GM21717 (cell line): Measurements from ENCODE around the gene HNF1A.

Source experiments
- ATAC-seq: cut with Tn5 transposase; IDR thresholded peaks from one replicate; pipeline ENCODE4 v1.9.1; 2021; ENCODE audit warnings: mild to moderate bottlenecking, moderate library complexity; ENCODE audit not compliant: unreplicated experiment

HNF1A gene

DNA sequence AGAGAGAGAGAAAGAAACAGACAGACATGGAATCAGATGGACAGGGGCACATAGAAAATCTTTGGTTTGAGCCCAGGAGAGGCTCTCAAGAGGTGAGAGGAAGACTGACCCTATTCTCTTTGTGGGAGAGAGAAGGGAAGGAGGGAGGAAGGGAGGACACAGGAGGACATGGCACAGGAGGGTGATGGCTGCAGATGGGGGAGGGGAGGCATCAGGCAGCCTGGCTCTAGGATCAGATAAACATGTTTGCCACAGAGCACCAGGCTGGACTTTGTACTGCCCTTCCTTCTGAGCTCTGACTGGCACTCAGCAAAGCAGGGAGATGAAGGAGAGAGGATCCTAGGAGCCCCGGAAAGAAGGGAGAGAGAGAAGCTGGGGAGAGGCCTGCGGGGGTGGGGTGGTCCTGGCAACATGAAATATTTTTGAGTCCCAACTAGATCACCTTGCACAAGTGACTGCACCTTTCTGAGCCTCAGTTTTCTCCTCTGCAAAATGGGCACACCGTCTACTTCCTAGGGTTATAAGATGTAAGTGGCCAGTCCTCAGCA, 6.1 kb downstream of the HNF1A start:
- ATAC-seq = no peak

DNA sequence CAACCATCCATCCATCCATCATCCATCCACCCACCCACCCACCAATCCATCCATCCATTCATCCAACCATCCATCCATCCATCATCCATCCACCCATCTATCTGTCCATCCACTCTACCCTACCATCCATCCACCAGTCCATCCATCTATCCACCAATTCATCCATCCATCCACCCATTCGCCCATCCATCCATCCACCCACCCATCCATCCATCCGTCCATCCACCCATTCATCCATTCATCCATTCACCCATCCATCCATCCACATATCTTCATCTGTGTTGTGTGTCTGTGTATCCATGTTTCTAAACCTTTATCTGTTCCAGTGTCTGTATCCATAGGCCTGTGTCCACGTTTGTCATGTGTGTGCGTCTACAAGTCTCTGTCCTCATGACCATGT, 9.9 kb downstream of the HNF1A start:
- no peak for ATAC-seq

DNA sequence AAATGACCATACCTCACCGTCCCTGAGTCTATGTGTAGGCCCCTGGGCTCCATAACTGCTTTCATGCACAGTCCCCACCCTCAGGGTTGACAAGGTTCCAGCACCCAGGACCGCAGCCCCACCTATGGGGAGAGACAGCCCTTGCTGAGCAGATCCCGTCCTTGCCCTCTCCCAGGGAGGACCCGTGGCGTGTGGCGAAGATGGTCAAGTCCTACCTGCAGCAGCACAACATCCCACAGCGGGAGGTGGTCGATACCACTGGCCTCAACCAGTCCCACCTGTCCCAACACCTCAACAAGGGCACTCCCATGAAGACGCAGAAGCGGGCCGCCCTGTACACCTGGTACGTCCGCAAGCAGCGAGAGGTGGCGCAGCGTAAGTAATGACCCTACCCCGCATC, 10.3 kb downstream of the HNF1A start:
- ATAC-seq = no peak

DNA sequence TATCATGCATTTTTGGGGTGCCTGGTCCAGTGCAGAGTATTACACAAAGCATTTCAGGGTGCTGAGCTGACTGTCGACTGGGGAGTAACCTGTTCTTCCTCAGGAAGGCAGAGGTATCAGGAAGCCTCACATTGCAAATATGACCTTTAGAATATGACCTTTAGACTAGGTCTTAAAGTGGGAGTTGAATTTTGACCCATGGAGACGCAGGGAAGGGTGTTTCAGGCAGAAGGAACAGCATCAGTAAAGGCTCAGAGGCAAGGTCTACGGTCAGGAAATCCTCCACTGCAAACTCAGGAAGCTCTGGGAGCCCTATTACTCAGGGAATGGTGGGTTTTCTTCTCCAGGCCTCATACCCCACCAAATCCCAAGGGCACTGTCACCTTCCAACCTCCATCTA, 11.3 kb downstream of the HNF1A start:
- ATAC-seq = no peak

DNA sequence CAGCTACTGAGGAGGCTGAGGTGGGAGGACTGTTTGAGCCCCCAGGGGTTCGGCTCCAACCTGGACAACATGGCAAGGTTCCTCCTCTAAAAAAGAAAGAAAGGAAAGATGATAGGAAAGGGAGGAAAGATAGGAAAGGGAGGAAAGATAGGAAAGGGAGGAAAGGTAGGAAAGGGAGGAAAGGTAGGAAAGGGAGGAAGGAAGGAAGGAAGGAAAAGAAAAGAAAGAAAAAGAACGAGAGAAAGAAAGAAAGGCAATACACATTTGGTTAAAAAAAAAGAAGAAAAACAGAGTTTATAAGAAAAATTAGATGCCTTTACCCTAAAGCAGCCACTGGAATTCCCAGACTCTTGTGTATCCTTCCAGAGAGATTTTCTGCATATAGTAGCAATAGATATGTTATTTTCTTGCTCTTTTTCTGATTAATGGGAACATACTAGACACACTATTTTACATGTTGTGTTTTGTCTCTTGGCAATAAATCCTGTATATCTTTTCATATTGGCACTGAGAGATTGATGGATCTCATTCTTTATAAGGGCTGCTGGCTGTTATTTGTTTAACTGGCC, 12.2 kb downstream of the HNF1A start:
- ATAC-seq = no peak

DNA sequence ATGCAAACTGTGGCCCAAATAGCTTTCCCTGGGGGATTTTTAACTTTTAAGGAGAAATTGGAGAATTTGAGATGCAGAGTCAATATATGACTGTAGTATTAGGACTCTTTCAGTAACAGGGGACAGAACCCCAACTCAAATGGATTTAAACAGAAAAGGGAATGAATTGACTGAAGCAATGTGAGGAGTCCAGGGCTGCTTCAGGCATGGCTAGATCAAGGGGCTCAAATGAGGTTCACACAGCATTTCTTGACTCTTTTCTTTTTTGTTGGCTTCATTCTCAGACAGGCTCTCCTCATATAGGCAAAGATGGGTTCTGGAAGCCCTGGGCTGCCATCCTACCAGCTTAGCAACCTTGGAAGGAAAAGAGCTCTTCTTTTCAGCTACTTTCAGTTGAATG, 13.6 kb downstream of the HNF1A start:
- no peak for ATAC-seq

DNA sequence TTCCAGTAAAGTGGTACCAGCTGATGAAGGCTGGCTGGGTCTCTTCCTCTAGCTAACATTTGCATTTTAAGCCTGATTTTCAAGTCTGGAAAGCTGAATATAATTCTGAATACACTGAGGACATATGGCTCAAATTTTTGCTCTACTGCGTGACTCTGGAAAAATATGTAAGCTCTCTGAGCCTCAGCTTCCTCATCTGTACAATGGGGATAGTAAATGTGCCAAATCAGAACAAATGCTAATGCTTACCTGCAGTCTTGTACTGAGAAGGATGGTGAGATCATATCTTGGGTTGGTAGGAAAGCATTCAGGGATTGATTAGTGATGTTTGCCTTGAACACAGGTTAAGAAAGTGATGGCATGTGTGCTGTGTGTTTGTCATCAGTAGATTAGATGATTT, 14.6 kb downstream of the HNF1A start:
- no peak for ATAC-seq

DNA sequence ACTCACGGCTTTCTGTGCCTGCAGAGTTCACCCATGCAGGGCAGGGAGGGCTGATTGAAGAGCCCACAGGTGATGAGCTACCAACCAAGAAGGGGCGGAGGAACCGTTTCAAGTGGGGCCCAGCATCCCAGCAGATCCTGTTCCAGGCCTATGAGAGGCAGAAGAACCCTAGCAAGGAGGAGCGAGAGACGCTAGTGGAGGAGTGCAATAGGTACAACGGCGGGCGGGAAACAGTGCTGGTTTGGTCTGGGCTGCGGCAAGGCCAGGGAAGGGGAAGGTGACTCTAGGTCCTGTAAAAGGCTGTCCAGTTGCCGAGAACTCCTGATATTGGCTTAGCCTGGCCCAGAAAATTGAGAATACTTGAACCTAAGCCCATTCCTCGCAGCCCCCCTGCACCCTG, 15.2 kb downstream of the HNF1A start:
- ATAC-seq = no peak

DNA sequence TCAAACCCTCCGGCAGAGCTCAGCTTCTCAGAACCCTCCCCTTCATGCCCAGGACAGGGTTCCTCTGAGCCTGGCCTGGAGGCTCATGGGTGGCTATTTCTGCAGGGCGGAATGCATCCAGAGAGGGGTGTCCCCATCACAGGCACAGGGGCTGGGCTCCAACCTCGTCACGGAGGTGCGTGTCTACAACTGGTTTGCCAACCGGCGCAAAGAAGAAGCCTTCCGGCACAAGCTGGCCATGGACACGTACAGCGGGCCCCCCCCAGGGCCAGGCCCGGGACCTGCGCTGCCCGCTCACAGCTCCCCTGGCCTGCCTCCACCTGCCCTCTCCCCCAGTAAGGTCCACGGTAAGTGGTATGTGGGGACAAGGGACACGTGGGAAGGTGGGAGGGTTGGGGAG, 15.7 kb downstream of the HNF1A start:
- ATAC-seq = no peak

DNA sequence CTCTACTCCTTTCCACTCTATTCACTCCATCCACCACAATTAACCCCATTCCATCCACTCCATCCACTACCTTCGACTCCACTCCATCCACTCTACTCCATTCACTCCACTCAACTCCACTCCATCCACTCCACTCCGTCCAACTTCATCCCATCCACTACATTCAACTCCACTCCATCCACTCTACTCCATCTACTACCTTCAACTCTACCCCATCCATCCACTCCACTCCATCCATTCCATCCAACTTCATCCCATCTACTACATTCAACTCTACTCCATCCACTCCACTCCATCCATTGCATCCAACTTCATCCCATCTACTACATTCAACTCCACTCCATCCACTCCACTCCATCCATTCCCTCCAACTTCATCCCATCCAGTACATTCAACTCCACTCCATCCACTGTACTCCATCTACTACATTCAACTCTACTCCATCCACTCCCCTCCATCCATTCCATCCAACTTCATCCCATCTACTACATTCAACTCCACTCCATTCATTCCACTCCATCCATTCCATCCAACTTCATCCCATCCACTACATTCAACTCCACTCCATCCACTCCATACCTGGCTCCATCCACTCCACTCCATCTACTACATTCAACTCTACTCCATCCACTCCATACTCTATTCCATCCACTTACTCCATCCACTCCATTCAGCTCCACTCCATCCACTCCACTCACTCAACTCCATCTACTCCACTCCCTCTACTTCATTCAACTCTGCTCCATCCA, 16.4 kb downstream of the HNF1A start:
- ATAC-seq = no peak

DNA sequence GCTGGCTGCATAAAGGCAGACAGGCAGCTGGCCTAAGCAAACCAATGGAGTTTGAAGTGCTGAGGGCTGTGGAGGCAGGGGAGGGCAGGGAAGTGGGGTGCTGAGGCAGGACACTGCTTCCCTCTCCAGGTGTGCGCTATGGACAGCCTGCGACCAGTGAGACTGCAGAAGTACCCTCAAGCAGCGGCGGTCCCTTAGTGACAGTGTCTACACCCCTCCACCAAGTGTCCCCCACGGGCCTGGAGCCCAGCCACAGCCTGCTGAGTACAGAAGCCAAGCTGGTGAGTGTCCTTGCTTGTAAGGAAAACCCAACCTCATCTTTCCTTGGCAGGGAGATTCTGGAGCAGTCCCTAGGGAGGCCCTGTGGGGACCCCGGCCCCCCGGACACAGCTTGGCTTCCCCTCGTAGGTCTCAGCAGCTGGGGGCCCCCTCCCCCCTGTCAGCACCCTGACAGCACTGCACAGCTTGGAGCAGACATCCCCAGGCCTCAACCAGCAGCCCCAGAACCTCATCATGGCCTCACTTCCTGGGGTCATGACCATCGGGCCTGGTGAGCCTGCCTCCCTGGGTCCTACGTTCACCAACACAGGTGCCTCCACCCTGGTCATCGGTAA, 17.9 kb downstream of the HNF1A start:
- ATAC-seq = no peak

DNA sequence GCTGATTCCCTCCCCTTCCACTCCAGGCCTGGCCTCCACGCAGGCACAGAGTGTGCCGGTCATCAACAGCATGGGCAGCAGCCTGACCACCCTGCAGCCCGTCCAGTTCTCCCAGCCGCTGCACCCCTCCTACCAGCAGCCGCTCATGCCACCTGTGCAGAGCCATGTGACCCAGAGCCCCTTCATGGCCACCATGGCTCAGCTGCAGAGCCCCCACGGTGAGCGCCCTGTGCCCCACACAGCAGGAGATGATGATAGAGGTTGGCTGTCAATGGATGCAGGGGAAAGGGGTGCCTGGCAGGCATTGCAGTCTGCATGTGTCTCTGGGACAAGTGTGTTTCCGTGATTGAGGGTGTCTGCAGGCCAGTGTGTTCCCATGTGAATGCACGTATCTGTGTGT, 19.1 kb downstream of the HNF1A start:
- ATAC-seq = no peak

DNA sequence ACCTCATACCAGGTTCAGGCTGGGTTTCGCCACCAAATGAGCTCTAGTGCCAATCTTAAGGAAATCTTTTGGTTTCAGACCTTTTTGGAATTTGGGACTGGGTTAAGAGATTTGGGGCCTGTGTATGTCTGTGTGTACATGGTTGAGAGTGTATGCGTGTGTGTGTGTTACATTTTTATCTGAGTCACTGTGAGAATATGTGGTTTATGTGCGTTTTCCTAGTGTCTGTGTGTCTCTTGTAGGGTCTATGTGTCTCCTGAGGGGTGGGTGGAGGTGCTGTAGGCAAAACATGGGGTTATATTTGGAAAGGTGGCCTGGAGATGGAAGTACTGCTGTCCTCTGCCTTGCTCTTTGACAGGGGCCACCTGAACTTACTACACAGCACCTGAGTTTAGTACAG, 20.1 kb downstream of the HNF1A start:
- no peak for ATAC-seq

DNA sequence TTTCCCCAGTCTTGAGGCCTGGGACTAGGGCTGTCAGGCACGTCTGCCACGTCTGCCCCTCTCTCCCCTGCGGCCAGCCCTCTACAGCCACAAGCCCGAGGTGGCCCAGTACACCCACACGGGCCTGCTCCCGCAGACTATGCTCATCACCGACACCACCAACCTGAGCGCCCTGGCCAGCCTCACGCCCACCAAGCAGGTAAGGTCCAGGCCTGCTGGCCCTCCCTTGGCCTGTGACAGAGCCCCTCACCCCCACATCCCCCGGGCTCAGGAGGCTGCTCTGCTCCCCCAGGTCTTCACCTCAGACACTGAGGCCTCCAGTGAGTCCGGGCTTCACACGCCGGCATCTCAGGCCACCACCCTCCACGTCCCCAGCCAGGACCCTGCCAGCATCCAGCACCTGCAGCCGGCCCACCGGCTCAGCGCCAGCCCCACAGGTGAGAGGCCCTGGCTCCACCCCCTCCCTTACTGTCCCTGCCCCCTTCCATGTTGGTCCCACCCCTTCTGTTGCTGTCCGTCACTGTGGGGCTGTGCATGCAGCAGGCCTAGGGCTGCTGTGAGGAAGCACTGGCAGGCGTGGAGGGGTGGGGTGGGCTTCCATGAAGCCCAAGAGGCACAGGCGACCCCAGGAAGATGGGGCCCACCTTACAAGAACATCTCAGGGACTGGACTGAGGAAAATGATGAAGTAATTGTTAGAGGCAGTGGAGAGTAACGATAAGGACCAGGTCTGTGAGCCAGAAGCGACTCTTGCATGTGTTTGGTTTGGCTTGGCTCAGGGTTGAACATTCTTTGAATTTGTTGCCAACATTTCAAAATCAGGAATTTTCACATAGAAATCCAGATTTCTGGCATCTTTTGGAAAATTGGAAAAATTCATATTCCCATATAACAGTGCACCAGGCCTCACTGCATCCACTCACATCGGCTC, 21.1 kb downstream of the HNF1A start:
- no peak for ATAC-seq

DNA sequence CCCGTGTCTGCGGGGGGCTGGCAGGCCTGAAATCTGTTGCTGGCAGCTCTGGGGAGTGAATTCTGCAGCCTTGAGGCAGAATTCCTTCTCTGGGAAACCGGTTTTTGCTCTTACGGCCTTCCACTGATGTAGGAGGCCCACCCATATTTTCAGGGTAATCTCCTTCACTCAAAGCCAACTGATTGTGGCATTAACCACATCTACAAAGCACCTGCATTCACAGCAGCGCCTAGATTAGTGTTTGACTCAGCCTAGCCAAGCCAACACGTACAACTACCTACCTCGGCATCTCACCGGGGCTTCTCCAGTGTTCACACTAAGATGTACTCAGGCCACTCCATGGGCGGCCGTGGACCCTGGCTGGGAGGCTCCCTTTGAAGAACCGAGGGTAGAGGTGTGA, 22.2 kb downstream of the HNF1A start:
- ATAC-seq = no peak

DNA sequence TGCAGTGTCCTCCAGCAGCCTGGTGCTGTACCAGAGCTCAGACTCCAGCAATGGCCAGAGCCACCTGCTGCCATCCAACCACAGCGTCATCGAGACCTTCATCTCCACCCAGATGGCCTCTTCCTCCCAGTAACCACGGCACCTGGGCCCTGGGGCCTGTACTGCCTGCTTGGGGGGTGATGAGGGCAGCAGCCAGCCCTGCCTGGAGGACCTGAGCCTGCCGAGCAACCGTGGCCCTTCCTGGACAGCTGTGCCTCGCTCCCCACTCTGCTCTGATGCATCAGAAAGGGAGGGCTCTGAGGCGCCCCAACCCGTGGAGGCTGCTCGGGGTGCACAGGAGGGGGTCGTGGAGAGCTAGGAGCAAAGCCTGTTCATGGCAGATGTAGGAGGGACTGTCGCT, 22.7 kb downstream of the HNF1A start:
- ATAC-seq = no peak

DNA sequence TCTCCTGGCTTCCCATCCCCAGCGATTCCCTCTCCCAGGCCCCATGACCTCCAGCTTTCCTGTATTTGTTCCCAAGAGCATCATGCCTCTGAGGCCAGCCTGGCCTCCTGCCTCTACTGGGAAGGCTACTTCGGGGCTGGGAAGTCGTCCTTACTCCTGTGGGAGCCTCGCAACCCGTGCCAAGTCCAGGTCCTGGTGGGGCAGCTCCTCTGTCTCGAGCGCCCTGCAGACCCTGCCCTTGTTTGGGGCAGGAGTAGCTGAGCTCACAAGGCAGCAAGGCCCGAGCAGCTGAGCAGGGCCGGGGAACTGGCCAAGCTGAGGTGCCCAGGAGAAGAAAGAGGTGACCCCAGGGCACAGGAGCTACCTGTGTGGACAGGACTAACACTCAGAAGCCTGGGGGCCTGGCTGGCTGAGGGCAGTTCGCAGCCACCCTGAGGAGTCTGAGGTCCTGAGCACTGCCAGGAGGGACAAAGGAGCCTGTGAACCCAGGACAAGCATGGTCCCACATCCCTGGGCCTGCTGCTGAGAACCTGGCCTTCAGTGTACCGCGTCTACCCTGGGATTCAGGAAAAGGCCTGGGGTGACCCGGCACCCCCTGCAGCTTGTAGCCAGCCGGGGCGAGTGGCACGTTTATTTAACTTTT, 23.6 kb downstream of the HNF1A start:
- ATAC-seq = no peak

DNA sequence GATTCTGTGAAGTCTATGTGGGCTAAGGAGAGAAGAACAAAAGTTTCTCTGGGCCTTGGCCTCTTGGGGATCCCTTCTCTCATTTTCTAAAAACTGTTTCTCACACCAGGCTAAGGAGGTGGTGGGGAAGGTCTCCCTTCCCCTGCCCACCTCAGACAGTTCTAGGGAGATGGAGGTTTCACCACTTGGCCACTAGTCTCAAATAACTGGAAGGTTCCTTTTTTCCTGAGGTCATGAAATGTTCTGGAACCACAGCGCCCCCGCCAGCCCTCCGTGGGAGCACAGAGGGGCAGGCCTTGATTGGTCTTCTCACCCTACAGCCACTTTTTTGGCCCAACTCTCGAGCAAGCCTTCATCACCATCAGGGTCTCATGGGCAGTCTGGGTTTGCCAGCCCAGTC, 25.3 kb downstream of the HNF1A start:
- no peak for ATAC-seq

DNA sequence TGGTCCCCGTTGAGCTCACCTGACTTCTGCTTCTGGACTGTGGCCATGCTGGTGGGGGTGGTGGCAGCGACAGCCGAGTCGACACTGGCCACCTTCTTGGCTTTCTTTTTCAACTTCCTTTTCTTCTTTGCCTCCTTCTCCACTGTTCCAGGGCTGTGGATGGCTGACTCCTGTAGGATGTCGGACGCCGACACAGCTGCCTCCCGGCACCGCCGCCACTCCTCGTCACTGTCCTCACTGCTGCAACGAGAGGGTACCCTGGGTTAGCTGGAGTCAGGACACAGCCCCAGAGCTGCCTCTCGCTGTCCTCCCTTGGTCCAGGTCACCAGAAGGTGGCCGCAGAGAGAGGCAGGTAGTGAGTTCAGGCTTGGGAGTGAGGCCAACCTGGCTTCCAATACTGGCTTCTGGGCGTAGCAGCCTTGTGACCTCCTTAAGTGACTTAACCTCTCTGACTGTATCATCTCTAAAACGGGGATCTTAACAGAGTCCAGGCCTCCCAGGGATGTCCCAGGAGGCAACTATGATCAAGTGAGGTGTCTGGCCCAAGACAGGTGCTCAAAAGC, 26.0 kb downstream of the HNF1A start:
- no peak for ATAC-seq

DNA sequence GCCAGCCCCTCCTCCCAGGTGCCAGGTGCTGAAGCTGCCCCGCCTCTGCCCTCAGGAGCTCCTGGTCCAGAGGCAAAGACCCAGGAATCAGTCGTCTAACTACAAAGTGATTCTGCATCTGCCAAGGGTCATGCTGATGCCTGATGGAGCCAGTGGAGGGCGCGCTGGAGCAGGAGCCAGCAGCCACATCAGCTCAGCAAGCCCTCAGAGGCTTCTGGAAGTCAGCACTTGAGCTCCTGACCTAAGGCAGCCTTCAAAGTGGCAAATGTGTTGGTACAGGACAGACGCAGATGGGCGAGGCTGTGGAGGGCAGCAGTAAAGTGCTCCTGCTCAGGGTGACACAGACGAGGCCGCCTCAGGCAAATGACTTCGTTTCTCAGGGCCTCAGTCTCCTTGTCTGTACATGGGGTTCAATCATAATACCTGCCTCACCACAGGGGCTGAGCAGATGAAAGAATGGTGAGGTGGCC, 27.0 kb downstream of the HNF1A start:
- ATAC-seq = no peak
